ENCODE measurements around the gene GRIP1. TPM values are rescaled to one million over a fixed set of nuclear protein-coding genes. Genes with fewer than 3 reads are reported as not detected.

The GRIP1 gene
- 10 to 100 TPM in 2 of 3 donors, 1 to 10 TPM in 1; 6.6 to 22.8 (median 12.8) TPM for total RNA-seq
- long read RNA-seq, donor 1, partial matches to known transcripts: 4 of 11 reads
- long read RNA-seq, donor 1, other reads (novel, unspliced or antisense): 7 of 11 reads
- long read RNA-seq, donor 2, partial matches to known transcripts: 0 of 1 reads
- long read RNA-seq, donor 2, other reads (novel, unspliced or antisense): 1 of 1 reads

GRCh38 chr12:66678338-66679275, at the start of gene GRIP1:
Gene GRIP1, minus strand, starts transcription at chr12:66679076. Its CDS starts 172 bp downstream, at chr12:66678904.
- Histone ChIP-seq H3K4me3 (no peak within 1 kb of the TSS), H3K36me3 (ENCODE audit: low read depth) (no peaks in the 10 kb centered on the region), H3K9me3 (no peaks in the 10 kb centered on the region), H3K4me1 (ENCODE audit: low read depth) (no peaks in the 10 kb centered on the region)
- no peak for DNase-seq
- no peak for TF ChIP-seq CTCF (IDR thresholded peaks at IDR 0.05)
- no peak for ATAC-seq
- intact Hi-C loops (cut with DNase I, micrococcal nuclease): no loop called here

- H3K36me3 ChIP-seq (ENCODE audit: low read depth): no peaks in the 10 kb centered on the region
- no peak for TF ChIP-seq CTCF (IDR thresholded peaks at IDR 0.05)
- intact Hi-C loops (cut with DNase I, micrococcal nuclease): no loop called here
- DNase-seq: no peak
- no peaks in the 10 kb centered on the region for H3K4me1 ChIP-seq (ENCODE audit: low read depth)
- ATAC-seq: no peak
- H3K9me3 ChIP-seq: no peaks in the 10 kb centered on the region
- H3K4me3 ChIP-seq: no peak overlapping the region
Observed at GRCh38 chr12:66726556-66726955, 47.7 kb upstream of the GRIP1 start.

GRCh38 chr12:66725031-66725430, 46.2 kb upstream of the GRIP1 start:
- Histone ChIP-seq H3K9me3 (no peaks in the 10 kb centered on the region), H3K4me1 (ENCODE audit: low read depth) (no peaks in the 10 kb centered on the region), H3K4me3 (no peak overlapping the region), H3K36me3 (ENCODE audit: low read depth) (no peaks in the 10 kb centered on the region)
- TF ChIP-seq CTCF (IDR thresholded peaks at IDR 0.05): no peak
- ATAC-seq (no peak), DNase-seq (no peak)
- intact Hi-C loops (cut with DNase I, micrococcal nuclease): no loop called here

GRCh38 chr12:66724616-66725015, 45.7 kb upstream of the GRIP1 start:
- H3K4me1 ChIP-seq (ENCODE audit: low read depth): no peaks in the 10 kb centered on the region
- H3K36me3 ChIP-seq (ENCODE audit: low read depth): no peaks in the 10 kb centered on the region
- TF ChIP-seq CTCF (IDR thresholded peaks at IDR 0.05): no peak
- no peak for ATAC-seq
- intact Hi-C loops (cut with DNase I, micrococcal nuclease): no loop called here
- H3K4me3 ChIP-seq: no peak overlapping the region
- no peak for DNase-seq
- H3K9me3 ChIP-seq: no peaks in the 10 kb centered on the region

GRCh38 chr12:66724026-66724425, 45.1 kb upstream of the GRIP1 start:
- no peak for TF ChIP-seq CTCF (IDR thresholded peaks at IDR 0.05)
- Histone ChIP-seq H3K9me3 (no peaks in the 10 kb centered on the region), H3K4me3 (no peak overlapping the region), H3K36me3 (ENCODE audit: low read depth) (no peaks in the 10 kb centered on the region), H3K4me1 (ENCODE audit: low read depth) (no peaks in the 10 kb centered on the region)
- ATAC-seq (no peak), DNase-seq (no peak)
- intact Hi-C loops (cut with DNase I, micrococcal nuclease): no loop called here
